Right lobe of liver (tissue), 6 donors: ENCODE data around the gene BANK1. TPM values are rescaled to one million over a fixed set of nuclear protein-coding genes. Genes with fewer than 3 reads are reported as not detected.

Source experiments
- ATAC-seq, 4 donors: fragments of 200-7000 bp; cut with Tn5 transposase; one replicate each; pipeline ENCODE4 v1.9.1; 2020; ENCODE audit warnings: mild to moderate bottlenecking in 4 of 4, moderate library complexity in 4 of 4
- DNase-seq, 3 donors: peaks; one replicate each; pipeline ENCODE4 v3.0.0-alpha.2; 2020
- H3K27ac ChIP-seq, 3 donors: fragments of 200-600 bp; one replicate each; pipeline ENCODE4 v1.8.0; 2022
- H3K27me3 ChIP-seq, 2 donors: fragments of 200-600 bp; one replicate each; pipeline ENCODE4 v1.8.0; 2022
- H3K36me3 ChIP-seq, 4 donors: fragments of 200-600 bp; sonication (generic) in 1 of 4; one replicate each; pipeline versions ENCODE4 v1.5.1 to v1.8.0; 2017 to 2022; ENCODE audit warnings: control low read depth in 1 of 4
- H3K4me1 ChIP-seq, 4 donors: fragments of 200-600 bp; sonication (generic) in 1 of 4; one replicate each; pipeline versions ENCODE4 v1.5.1 to v1.8.0; 2017 to 2022; ENCODE audit warnings: control low read depth in 1 of 4
- H3K4me3 ChIP-seq, 3 donors: fragments of 200-600 bp; one replicate each; pipeline ENCODE4 v1.8.0; 2022
- H3K9me3 ChIP-seq, 4 donors: fragments of 200-600 bp; sonication (generic) in 1 of 4; one replicate each; pipeline versions ENCODE4 v1.5.1 to v1.8.0; 2017 to 2022; ENCODE audit warnings: control low read depth in 1 of 4
- POLR2A ChIP-seq: fragments of 450-650 bp; IDR thresholded peaks from one replicate; pipeline ENCODE4 v1.6.1; 2017; ENCODE audit warnings: antibody characterized with exemption, mild to moderate bottlenecking
- WGBS: methylation state at CpG from one replicate; pipeline ENCODE4 v1.1.6; 2018; ENCODE audit warnings: low coverage, low lambda C conversion rate; ENCODE audit not compliant: insufficient coverage; ENCODE audit errors: missing lambda C conversion rate; 5-methylcytosine and 5-hydroxymethylcytosine counted together
- intact Hi-C, 2 donors: fragments of 100-400 bp; cut with DNase I; formaldehyde crosslinking; loops; one replicate each; pipeline versions ENCODE4 v1.11.2 to v1.14.1; 2022
- total RNA-seq, 6 experiments: library from RNA; depleted of rRNA in 2 of 6; stranded (reverse); fragments of >200 nt in 2 of 6; fragmentation: NEBNext Ultra II Directional in 3 of 6; extraction: Animal tissue kit (Norgen Biotek cat#: 25700) in 3 of 6; gene quantifications; one replicate each; pipeline versions ENCODE4 v1.1.0 to v1.2.4, GENCODE V29; 2016 to 2023
- TF ChIP-seq, protein P1 (sequence below), 4 donors: fragments of 200-600 bp in 3 of 4; fragments of 450-650 bp in 1 of 4; IDR thresholded peaks; one replicate each; pipeline versions ENCODE4 v1.5.1 to v1.8.0; 2016 to 2022; ENCODE audit warnings: antibody characterized with exemption in 4 of 4, mild to moderate bottlenecking in 2 of 4
- donor health status: DM: no; HTN: yes; CAD: no.
- donor health status: DM: no; HTN: no; CAD: no.
- donor health status: DM: no; HTN: no; CAD: no.
- donor health status: DM: no; HTN: yes; CAD: no.
- donor health status: DM: no; HTN: yes; CAD: no.

Gene BANK1
- total RNA-seq, 6 experiments from 2014 or later: 0.06 to 0.84 (median 0.27) TPM; not detected in 2

DNA sequence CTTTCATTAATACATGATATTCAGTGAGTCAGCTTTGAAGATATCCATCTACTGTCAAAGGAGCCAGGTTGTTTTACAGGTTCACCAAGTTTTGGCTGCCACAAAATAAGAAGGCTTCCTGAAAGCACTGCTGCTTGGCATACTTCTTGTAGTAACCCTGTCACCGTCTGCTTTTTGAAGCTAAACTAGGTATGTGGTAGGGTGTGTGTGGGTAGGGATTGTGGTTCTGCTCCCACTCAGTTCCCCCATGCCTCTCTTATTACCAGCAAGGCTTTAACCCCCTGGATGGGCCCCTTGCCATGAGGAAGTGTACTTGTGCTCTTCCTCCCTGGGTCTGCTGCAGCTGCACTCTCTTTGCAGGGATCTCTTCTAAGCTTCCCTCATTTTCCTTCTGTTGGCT lies 191.2 kb downstream of the BANK1 start:
- Histone ChIP-seq H3K27me3 (no peaks in the 10 kb centered on the region), H3K4me3 (no peak overlapping the region), H3K36me3 (no peaks in the 10 kb centered on the region), H3K9me3 (no peaks in the 10 kb centered on the region), H3K27ac (no peak overlapping the region), H3K4me1 (no peaks in the 10 kb centered on the region)
- no peak for TF ChIP-seq POLR2A
- TF ChIP-seq, protein P1, sequence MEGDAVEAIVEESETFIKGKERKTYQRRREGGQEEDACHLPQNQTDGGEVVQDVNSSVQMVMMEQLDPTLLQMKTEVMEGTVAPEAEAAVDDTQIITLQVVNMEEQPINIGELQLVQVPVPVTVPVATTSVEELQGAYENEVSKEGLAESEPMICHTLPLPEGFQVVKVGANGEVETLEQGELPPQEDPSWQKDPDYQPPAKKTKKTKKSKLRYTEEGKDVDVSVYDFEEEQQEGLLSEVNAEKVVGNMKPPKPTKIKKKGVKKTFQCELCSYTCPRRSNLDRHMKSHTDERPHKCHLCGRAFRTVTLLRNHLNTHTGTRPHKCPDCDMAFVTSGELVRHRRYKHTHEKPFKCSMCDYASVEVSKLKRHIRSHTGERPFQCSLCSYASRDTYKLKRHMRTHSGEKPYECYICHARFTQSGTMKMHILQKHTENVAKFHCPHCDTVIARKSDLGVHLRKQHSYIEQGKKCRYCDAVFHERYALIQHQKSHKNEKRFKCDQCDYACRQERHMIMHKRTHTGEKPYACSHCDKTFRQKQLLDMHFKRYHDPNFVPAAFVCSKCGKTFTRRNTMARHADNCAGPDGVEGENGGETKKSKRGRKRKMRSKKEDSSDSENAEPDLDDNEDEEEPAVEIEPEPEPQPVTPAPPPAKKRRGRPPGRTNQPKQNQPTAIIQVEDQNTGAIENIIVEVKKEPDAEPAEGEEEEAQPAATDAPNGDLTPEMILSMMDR (IDR thresholded peaks at IDR 0.05): no peak
- ATAC-seq (no peak), DNase-seq (no peak)
- intact Hi-C loops: no loop called here
- 50% methylated on average over 1 of the region's 1 CpG for WGBS

DNA sequence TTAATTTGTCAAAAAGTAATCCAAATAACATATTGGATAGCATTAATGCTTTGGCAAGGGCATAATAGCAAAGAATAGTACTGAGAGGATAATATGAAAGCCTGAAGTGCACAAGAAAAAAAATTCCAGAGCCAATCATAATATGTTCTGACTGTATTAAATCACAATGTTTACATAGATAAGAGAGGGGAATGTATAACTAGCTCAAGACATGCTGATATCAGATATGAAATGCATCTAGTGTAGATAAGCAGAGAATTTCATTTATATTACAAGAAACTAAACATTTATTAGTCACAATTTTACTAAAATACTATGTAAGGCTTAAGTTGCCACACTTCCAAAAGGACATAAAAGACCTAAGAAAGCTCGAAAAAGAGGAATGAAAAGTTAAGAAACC lies 193.3 kb downstream of the BANK1 start:
- no peaks in the 10 kb centered on the region for H3K36me3 ChIP-seq
- H3K27ac ChIP-seq: no peak overlapping the region
- DNase-seq: no peak
- no peaks in the 10 kb centered on the region for H3K9me3 ChIP-seq
- H3K4me1 ChIP-seq: no peaks in the 10 kb centered on the region
- TF ChIP-seq POLR2A: no peak
- WGBS: 32% methylated on average over 1 of the region's 1 CpG
- no peak overlapping the region for H3K4me3 ChIP-seq
- no peak for ATAC-seq
- intact Hi-C loops: no loop called here
- no peaks in the 10 kb centered on the region for H3K27me3 ChIP-seq

DNA sequence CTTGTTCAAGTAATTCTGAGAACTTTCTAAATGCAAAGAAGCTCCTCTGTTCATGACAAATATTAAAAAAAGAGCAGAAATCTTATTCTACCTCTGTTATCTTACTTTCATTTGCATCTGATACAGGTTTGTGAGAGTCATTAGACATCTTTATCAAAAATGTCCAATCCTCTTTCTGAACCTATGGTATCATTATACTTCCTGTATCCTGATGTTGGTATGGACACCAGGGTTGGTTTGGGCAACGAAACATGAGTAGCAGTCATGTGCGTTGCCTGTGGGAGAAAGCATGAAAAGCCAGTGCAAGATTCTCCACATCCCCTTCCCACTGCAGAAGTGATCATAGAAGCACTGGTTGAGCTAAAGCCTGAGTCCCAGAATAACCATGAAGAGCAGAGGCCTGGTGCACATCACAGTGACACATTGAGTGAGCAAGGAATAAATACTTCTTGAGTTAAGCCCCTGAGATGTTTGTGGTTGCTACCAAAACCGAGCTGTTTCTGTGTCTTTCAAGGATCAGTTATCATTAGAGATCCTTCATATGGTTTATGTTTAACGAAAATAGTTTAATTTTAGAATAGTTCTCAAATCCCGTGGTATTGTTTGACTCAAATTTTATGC lies 197.2 kb downstream of the BANK1 start:
- no peak overlapping the region for H3K27ac ChIP-seq
- H3K27me3 ChIP-seq: no peaks in the 10 kb centered on the region
- H3K4me1 ChIP-seq: no peaks in the 10 kb centered on the region
- DNase-seq (no peak), ATAC-seq (no peak)
- no peak overlapping the region for H3K4me3 ChIP-seq
- H3K9me3 ChIP-seq: no peaks in the 10 kb centered on the region
- H3K36me3 ChIP-seq: no peaks in the 10 kb centered on the region
- intact Hi-C loops: no loop called here
- no peak for TF ChIP-seq POLR2A
- TF ChIP-seq, protein P1 (IDR thresholded peaks at IDR 0.05): no peak
- WGBS: 75% methylated on average over 5 of the region's 5 CpGs

DNA sequence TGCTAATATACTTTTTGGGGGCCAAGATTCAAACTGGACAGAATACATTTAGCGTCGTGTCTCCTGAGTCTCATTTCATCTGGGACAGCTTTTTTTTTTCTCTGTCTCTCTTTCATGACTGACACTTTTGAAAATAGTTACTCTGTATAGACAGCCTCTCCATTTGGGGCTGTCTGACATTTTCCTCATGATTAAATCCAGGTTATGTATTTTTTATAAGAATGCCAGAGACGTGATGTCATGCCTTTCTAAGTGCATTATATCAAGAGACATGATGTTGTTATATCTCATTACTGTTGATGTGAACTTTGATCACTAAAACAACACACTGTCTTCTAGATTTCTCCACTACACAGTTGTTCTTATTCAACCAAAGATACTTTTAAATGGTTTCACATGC lies 199.0 kb downstream of the BANK1 start:
- TF ChIP-seq, protein P1 (IDR thresholded peaks at IDR 0.05): no peak
- TF ChIP-seq POLR2A: no peak
- Histone ChIP-seq H3K4me1 (no peaks in the 10 kb centered on the region), H3K4me3 (no peak overlapping the region), H3K27ac (no peak overlapping the region), H3K27me3 (no peaks in the 10 kb centered on the region), H3K36me3 (no peaks in the 10 kb centered on the region), H3K9me3 (no peaks in the 10 kb centered on the region)
- ATAC-seq: no peak
- DNase-seq: no peak
- intact Hi-C loops: no loop called here
- 70% methylated on average over 3 of the region's 3 CpGs for WGBS

DNA sequence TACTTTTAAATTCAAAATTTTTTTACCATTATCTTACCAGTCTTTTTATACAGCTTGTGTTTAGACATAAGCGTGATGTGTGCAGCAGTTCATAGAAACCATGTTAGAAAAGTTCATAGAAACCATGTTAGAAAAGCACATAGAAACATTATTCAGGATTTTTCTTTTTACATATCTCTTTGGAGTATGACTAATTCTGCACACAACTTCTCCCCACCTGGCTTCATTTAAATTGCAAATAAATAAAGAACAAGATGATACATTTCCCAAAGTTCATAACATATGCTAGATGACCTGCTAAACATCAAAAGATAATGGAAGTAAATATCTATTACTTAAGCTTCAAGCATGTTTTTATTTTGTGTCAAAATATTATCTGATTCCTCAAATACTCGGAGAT lies 201.9 kb downstream of the BANK1 start:
- 73% methylated on average over 2 of the region's 2 CpGs for WGBS
- no peak for TF ChIP-seq POLR2A
- TF ChIP-seq, protein P1 (IDR thresholded peaks at IDR 0.05): no peak
- Histone ChIP-seq H3K27ac (no peak overlapping the region), H3K36me3 (no peaks in the 10 kb centered on the region), H3K9me3 (no peaks in the 10 kb centered on the region), H3K4me1 (no peaks in the 10 kb centered on the region), H3K27me3 (no peaks in the 10 kb centered on the region), H3K4me3 (no peak overlapping the region)
- no peak for DNase-seq
- ATAC-seq: no peak
- intact Hi-C loops: no loop called here
